H1 (cell line): ENCODE results near the gene PFKM. TPM values are rescaled to one million over a fixed set of nuclear protein-coding genes. Genes with fewer than 3 reads are reported as not detected.

Experiments used
- CTCF ChIA-PET: fragments of 300-600 bp; sonication (Branson Sonifier 250); formaldehyde crosslinking; loops from one replicate; lab custom pipeline; 2021; ENCODE audit not compliant: partially characterized antibody; lab: Charles Lee
- POLR2A ChIA-PET: fragments of 300-600 bp; sonication (Branson Sonifier 250); formaldehyde crosslinking; loops from one replicate; lab custom pipeline; 2021; ENCODE audit warnings: inconsistent platforms; ENCODE audit not compliant: partially characterized antibody; lab: Charles Lee
- DNase-seq, 2 experiments: peaks; one replicate each; pipeline versions ENCODE4 v3.0.0 to v3.0.0-alpha.2; 2010 to 2022; ENCODE audit warnings: low spot score in 2 of 2, low read depth in 1 of 2, mixed read lengths in 1 of 2
- FAIRE-seq: peaks from 2 replicates; lab custom pipeline; 2011; peaks lifted over from hg19 to GRCh38; lab: Jason Lieb, UNC
- H2AFZ ChIP-seq: 2 replicates; pipeline ENCODE4 v1.8.1; 2012; ENCODE audit warnings: low read length, inconsistent platforms
- H2AK5ac ChIP-seq: 2 replicates; pipeline ENCODE4 v1.6.1; 2013; ENCODE audit warnings: low read depth, low read length
- H2BK120ac ChIP-seq: replicated peaks from 2 replicates; pipeline ENCODE3; 2013; ENCODE audit warnings: low read depth, low read length, inconsistent platforms
- H2BK12ac ChIP-seq: 2 replicates; pipeline ENCODE4 v1.6.1; 2013; ENCODE audit warnings: low read depth, low read length
- H2BK15ac ChIP-seq: 2 replicates; pipeline ENCODE4 v1.6.1; 2013; ENCODE audit warnings: low read length
- H2BK20ac ChIP-seq: 2 replicates; pipeline ENCODE4 v1.6.1; 2013; ENCODE audit warnings: low read length
- H2BK5ac ChIP-seq: 2 replicates; pipeline ENCODE4 v1.6.1; 2013; ENCODE audit warnings: low read depth, low read length
- H3K14ac ChIP-seq: 2 replicates; pipeline ENCODE4 v1.6.1; 2013; ENCODE audit warnings: inconsistent platforms; ENCODE audit not compliant: insufficient read length
- H3K18ac ChIP-seq: 2 replicates; pipeline ENCODE4 v1.6.1; 2013; ENCODE audit warnings: low read length; ENCODE audit errors: extremely low read depth
- H3K23ac ChIP-seq: 2 replicates; pipeline ENCODE4 v1.6.1; 2013; ENCODE audit warnings: inconsistent platforms; ENCODE audit not compliant: insufficient read length
- H3K23me2 ChIP-seq: 2 replicates; pipeline ENCODE4 v1.6.1; 2013; ENCODE audit warnings: low read depth, low read length
- H3K27ac ChIP-seq: 2 replicates; pipeline ENCODE4 v1.6.1; 2011; ENCODE audit warnings: low read depth, low read length, inconsistent platforms
- H3K27me3 ChIP-seq, 4 experiments: replicated peaks in 1 of 4; 1 replicate in 1 of 4; 2 replicates in 3 of 4; pipeline versions ENCODE4 v1.6.1 to v1.8.1; 2011 to 2013; ENCODE audit warnings: low read length in 3 of 4, mild to moderate bottlenecking in 3 of 4, inconsistent platforms in 2 of 4, mixed read lengths in 2 of 4, moderate library complexity in 1 of 4; ENCODE audit not compliant: control insufficient read depth in 3 of 4, insufficient read depth in 3 of 4; ENCODE audit errors: extremely low read depth in 1 of 4
- H3K36me3 ChIP-seq, 4 experiments: 2 replicates each; pipeline versions ENCODE4 v1.6.1 to v1.8.1; 2011 to 2013; ENCODE audit warnings: mild to moderate bottlenecking in 4 of 4, low read length in 3 of 4, moderate library complexity in 2 of 4, control low read depth in 1 of 4, inconsistent platforms in 1 of 4; ENCODE audit not compliant: insufficient read depth in 4 of 4, control insufficient read depth in 2 of 4
- H3K4ac ChIP-seq: replicated peaks from 2 replicates; pipeline ENCODE3; 2013; ENCODE audit warnings: low read length, low read depth, mixed read lengths, inconsistent platforms; ENCODE audit not compliant: insufficient read length
- H3K4me1 ChIP-seq, 4 experiments: replicated peaks in 1 of 4; 1 replicate in 1 of 4; 2 replicates in 3 of 4; pipeline versions ENCODE4 v1.6.1 to v1.8.1; 2011 to 2013; ENCODE audit warnings: low read length in 3 of 4, inconsistent platforms in 2 of 4, mixed read lengths in 1 of 4; ENCODE audit not compliant: insufficient read depth in 4 of 4, control insufficient read depth in 3 of 4
- H3K4me2 ChIP-seq, 2 experiments: 2 replicates each; pipeline versions ENCODE4 v1.6.1 to v1.8.1; 2011 to 2013; ENCODE audit warnings: low read depth in 2 of 2, low read length in 2 of 2, control low read depth in 1 of 2, inconsistent platforms in 1 of 2, mild to moderate bottlenecking in 1 of 2; ENCODE audit not compliant: insufficient read depth in 1 of 2
- H3K4me3 ChIP-seq, 4 experiments: fragments of 200-600, 300-600 bp in 1 of 4; sonication (generic), shearing (Covaris generic), sonication (Bioruptor Twin) in 1 of 4; 2 replicates each; pipeline versions ENCODE4 v1.5.1 to v1.8.1; 2011 to 2016; ENCODE audit warnings: low read length in 4 of 4, low read depth in 3 of 4, control low read depth in 2 of 4, inconsistent platforms in 2 of 4, mild to moderate bottlenecking in 2 of 4, mixed read lengths in 1 of 4, moderate library complexity in 1 of 4; ENCODE audit not compliant: insufficient read depth in 2 of 4; ENCODE audit errors: extremely low read depth in 1 of 4
- H3K56ac ChIP-seq: replicated peaks from 2 replicates; pipeline ENCODE3; 2013; ENCODE audit warnings: low read depth, mild to moderate bottlenecking, mixed read lengths, low read length, inconsistent platforms; ENCODE audit not compliant: insufficient read length
- H3K79me1 ChIP-seq: 2 replicates; pipeline ENCODE4 v1.6.1; 2013; ENCODE audit warnings: low read depth, low read length, control low read depth
- H3K79me2 ChIP-seq, 2 experiments: 2 replicates each; pipeline versions ENCODE4 v1.6.1 to v1.8.1; 2012 to 2013; ENCODE audit warnings: low read length in 2 of 2, mild to moderate bottlenecking in 2 of 2, inconsistent platforms in 1 of 2; ENCODE audit not compliant: insufficient read depth in 2 of 2, control insufficient read depth in 1 of 2
- H3K9ac ChIP-seq, 4 experiments: replicated peaks in 1 of 4; 1 replicate in 1 of 4; 2 replicates in 3 of 4; pipeline versions ENCODE4 v1.6.1 to v1.8.1; 2011 to 2013; ENCODE audit warnings: low read depth in 3 of 4, low read length in 3 of 4, control low read depth in 2 of 4, mild to moderate bottlenecking in 2 of 4, moderate library complexity in 2 of 4, inconsistent platforms in 1 of 4; ENCODE audit errors: extremely low read depth in 1 of 4
- H3K9me3 ChIP-seq, 2 experiments: 2 replicates each; pipeline versions ENCODE4 v1.6.1 to v1.8.1; 2012 to 2013; ENCODE audit warnings: mild to moderate bottlenecking in 2 of 2, moderate library complexity in 2 of 2, control low read depth in 1 of 2, inconsistent platforms in 1 of 2, low read depth in 1 of 2, low read length in 1 of 2, mixed read lengths in 1 of 2; ENCODE audit not compliant: insufficient read depth in 2 of 2
- H4K20me1 ChIP-seq, 2 experiments: replicated peaks in 1 of 2; 2 replicates each; pipeline versions ENCODE3 to v1.8.1; 2011 to 2013; ENCODE audit warnings: inconsistent platforms in 2 of 2, low read length in 2 of 2, mild to moderate bottlenecking in 1 of 2; ENCODE audit not compliant: insufficient read depth in 2 of 2, control insufficient read depth in 1 of 2
- H4K5ac ChIP-seq: 2 replicates; pipeline ENCODE4 v1.6.1; 2013; ENCODE audit warnings: low read length, low read depth, mixed read lengths, inconsistent platforms; ENCODE audit not compliant: insufficient read length
- H4K8ac ChIP-seq: 2 replicates; pipeline ENCODE4 v1.8.0; 2013; ENCODE audit warnings: mild to moderate bottlenecking, moderate library complexity, low read length, inconsistent platforms; ENCODE audit not compliant: insufficient read depth; ENCODE audit errors: extremely low read depth
- H4K91ac ChIP-seq: replicated peaks from 2 replicates; pipeline ENCODE3; 2013; ENCODE audit warnings: low read length, mixed read lengths, inconsistent platforms; ENCODE audit not compliant: insufficient read length
- ASH2L ChIP-seq: fragments of 200-600, 300-600 bp; sonication (generic); IDR thresholded peaks from one replicate; pipeline ENCODE4 v1.7.1; 2017; ENCODE audit warnings: low read length
- BACH1 ChIP-seq: IDR thresholded peaks from 2 replicates; pipeline ENCODE4 v1.6.1; 2012; ENCODE audit warnings: low read length, improper control_type of control experiment
- CBX5 ChIP-seq: fragments of 300-800, 300-1000 bp; sonication (generic); IDR thresholded peaks from 2 replicates; pipeline ENCODE4 v1.7.1; 2016; ENCODE audit warnings: antibody characterized with exemption, low read length, low read depth
- CREB1 ChIP-seq: IDR thresholded peaks from 2 replicates; pipeline ENCODE4 v1.6.1; 2012; ENCODE audit warnings: inconsistent platforms
- GTF2F1 ChIP-seq: IDR thresholded peaks from 2 replicates; pipeline ENCODE4 v1.6.1; 2012; ENCODE audit warnings: low read depth, low read length, improper control_type of control experiment, borderline replicate concordance
- MAFK ChIP-seq: IDR thresholded peaks from 2 replicates; pipeline ENCODE4 v1.6.1; 2012; ENCODE audit warnings: low read depth, mild to moderate bottlenecking, improper control_type of control experiment, low read length
- SAP30 ChIP-seq: fragments of 300-600 bp; sonication (generic); IDR thresholded peaks from 2 replicates; pipeline ENCODE4 v1.7.1; 2012; ENCODE audit warnings: low read length, moderate library complexity, mild to moderate bottlenecking, inconsistent platforms; ENCODE audit not compliant: insufficient read depth, insufficient replicate concordance
- SIN3A ChIP-seq, 2 experiments: IDR thresholded peaks in 1 of 2; conservative IDR thresholded peaks in 1 of 2; 2 replicates each; pipeline ENCODE4 v1.6.1; 2011 to 2012; ENCODE audit warnings: low read length in 2 of 2, improper control_type of control experiment in 1 of 2, low read depth in 1 of 2, mild to moderate bottlenecking in 1 of 2
- SIX5 ChIP-seq: IDR thresholded peaks from 2 replicates; pipeline ENCODE4 v1.6.1; 2011; ENCODE audit warnings: mild to moderate bottlenecking, low read depth, low read length
- SUZ12 ChIP-seq: fragments of 200-600 bp; sonication (generic); IDR thresholded peaks from 2 replicates; pipeline ENCODE4 v1.6.1; 2012; ENCODE audit warnings: mild to moderate bottlenecking, inconsistent platforms, low read length, moderate library complexity, mixed read lengths
- WGBS, 2 experiments: shearing (Covaris generic) in 1 of 2; methylation state at CpG; one replicate each; pipeline versions ENCODE4 v1.1.6 to v1.1.7; 2013 to 2015; ENCODE audit warnings: low lambda C conversion rate in 2 of 2, mixed read lengths in 2 of 2, inconsistent platforms in 1 of 2, low coverage in 1 of 2, missing lambda C conversion rate in 1 of 2; ENCODE audit not compliant: insufficient replicate concordance in 2 of 2, insufficient coverage in 1 of 2, insufficient read length in 1 of 2; ENCODE audit errors: extremely low coverage in 1 of 2, missing lambda C conversion rate in 1 of 2; 5-methylcytosine and 5-hydroxymethylcytosine counted together
- polyA plus RNA-seq, 7 experiments: library from polyadenylated mRNA; depleted of rRNA in 3 of 7; stranded (reverse) in 5 of 7; unstranded in 2 of 7; fragments of >200 nt in 5 of 7; fragments of 200-250 nt in 2 of 7; gene quantifications; 1 replicate in 5 of 7; 2 replicates in 1 of 7; 4 replicates in 1 of 7; pipeline versions ENCODE4 v1.2.1 to v1.2.3, GENCODE V29; 2011 to 2013; ENCODE audit warnings: missing spikeins in 2 of 7, mixed read lengths in 2 of 7
- total RNA-seq: library from RNA; stranded (reverse); fragmentation: NEBNext Ultra II Directional; extraction: Animal tissue kit (Norgen Biotek cat#: 25700); gene quantifications from 2 replicates; pipeline ENCODE4 v1.2.1, GENCODE V29; 2021
- TF ChIP-seq, protein P1 (sequence below): IDR thresholded peaks from 2 replicates; pipeline ENCODE4 v1.6.1; 2012; ENCODE audit warnings: inconsistent platforms

PFKM gene
- total and polyA plus RNA-seq, 2 of the 8 experiments (the other 6 are each of a cell fraction or from before 2014, with no cell fraction given), result 62.6 to 106 TPM

DNA sequence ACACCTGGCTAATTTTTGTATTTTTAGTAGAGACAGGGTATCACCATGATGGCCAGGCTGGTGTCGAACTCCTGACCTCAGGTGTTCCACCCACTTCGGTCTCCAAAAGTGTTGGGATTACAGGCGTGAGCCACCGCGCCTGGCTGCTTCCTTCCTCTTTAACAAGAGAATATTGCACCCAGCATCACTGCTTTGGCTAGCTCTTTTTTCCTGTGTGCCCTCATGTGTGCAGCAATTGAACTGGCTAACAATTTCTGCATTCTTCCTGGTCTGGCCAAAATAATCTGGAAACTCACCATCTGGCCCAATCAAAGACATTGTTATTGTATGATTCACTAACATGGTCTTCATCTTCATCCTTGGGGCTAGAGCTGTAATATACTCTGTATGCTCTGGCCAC, 40.9 kb downstream of the PFKM start:
- ChIA-PET CTCF (interaction anchor here (0.6 to 3.6 kb wide), 7 partner anchors 9 to 117 kb away, joined by 3 to 13 read pairs (median 3); no protein-coding TSS in a partner anchor), POLR2A (interaction anchor here (1.1 kb wide), 1 partner anchor 83 kb away, joined by 3 read pairs; no protein-coding TSS in a partner anchor)
- FAIRE-seq (no peak), DNase-seq (no peak)
- H3K4me2 ChIP-seq, result no peak overlapping the region
- no peaks in the 10 kb centered on the region for H3K79me2 ChIP-seq
- H3K27ac ChIP-seq, result no peak overlapping the region
- peaks cover 0 to 5% (median under 1%) of the 10 kb centered on the region in 4 experiments; a peak in 2 of 7 replicates for H3K4me1 ChIP-seq
- H2AFZ ChIP-seq, result no peak overlapping the region
- H3K9ac ChIP-seq, result no peak overlapping the region
- no peaks in the 10 kb centered on the region for H3K27me3 ChIP-seq
- whole genome bisulfite sequencing, 2 experiments, result 92% methylated on average over 5 of the region's 5 CpGs; no CpG with 5 or more reads in 1 of the 2 experiments
- no peak overlapping the region for H3K56ac ChIP-seq
- no peak overlapping the region for H2BK15ac ChIP-seq
- no peak overlapping the region for H3K18ac ChIP-seq
- H3K23me2 ChIP-seq, result peaks cover 4% of the 10 kb centered on the region; the same call in 1 of the 2 replicates
- no peak overlapping the region for H2BK5ac ChIP-seq
- no peaks in the 10 kb centered on the region for H4K20me1 ChIP-seq
- TF ChIP-seq SIN3A (conservative IDR thresholded peaks at IDR 0.05 in 1 of 2, IDR thresholded peaks at IDR 0.05 in 1 of 2; ENCODE audit: low read depth in 1 of 2, low read length in 2 of 2) (no peak), SAP30 (no peak), CBX5 (no peak), MAFK (no peak), SIX5 (no peak), CREB1 (no peak), BACH1 (no peak), GTF2F1 (no peak), ASH2L (no peak), SUZ12 (no peak)
- TF ChIP-seq, protein P1, sequence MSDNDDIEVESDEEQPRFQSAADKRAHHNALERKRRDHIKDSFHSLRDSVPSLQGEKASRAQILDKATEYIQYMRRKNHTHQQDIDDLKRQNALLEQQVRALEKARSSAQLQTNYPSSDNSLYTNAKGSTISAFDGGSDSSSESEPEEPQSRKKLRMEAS, result no peak
- no peak overlapping the region for H2BK20ac ChIP-seq
- no peak overlapping the region for H4K5ac ChIP-seq
- no peak overlapping the region for H2AK5ac ChIP-seq
- H3K79me1 ChIP-seq, result no peaks in the 10 kb centered on the region
- no peaks in the 10 kb centered on the region for H3K36me3 ChIP-seq
- no peak overlapping the region for H4K91ac ChIP-seq
- no peaks in the 10 kb centered on the region for H3K9me3 ChIP-seq
- H3K4ac ChIP-seq, result no peak overlapping the region
- no peak overlapping the region for H3K23ac ChIP-seq
- no peak overlapping the region for H3K4me3 ChIP-seq
- no peak overlapping the region for H2BK12ac ChIP-seq
- H2BK120ac ChIP-seq, result no peak overlapping the region
- H4K8ac ChIP-seq, result no peak overlapping the region
- H3K14ac ChIP-seq, result no peak overlapping the region
